NCI-H2107 (cell line): ENCODE results near the gene DAAM2.

ENCODE experiments used
- DNase-seq: peaks from one replicate; lab custom pipeline; 2025; lab: John Stamatoyannopoulos, UW

Gene DAAM2

DNA sequence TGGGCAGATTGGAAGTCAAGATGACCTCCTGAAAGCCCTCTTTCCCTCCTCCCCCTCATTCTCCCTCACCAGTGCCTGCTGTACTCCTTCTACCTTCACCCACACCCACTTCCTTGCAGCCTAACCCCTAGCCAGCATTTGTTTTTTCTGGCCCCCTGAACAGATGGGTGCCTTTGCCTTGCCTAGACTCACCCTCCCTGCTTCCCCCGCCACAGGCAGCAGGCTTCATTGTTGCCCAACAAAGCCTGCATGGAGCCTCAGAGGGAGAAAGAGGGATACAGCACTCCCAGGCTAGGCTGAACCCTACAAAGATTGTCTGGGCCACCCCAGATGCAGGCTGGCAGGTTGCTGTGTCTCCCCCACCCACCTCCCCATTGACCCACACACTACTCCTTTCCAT, 139.4 kb downstream of the DAAM2 start:
- DNase-seq, result no peak

- DNase-seq, result no peak
Observed at GRCh38 chr6:39932386-39932910, 140.3 kb downstream of the DAAM2 start.

GRCh38 chr6:39933669-39934130, 141.5 kb downstream of the DAAM2 start:
- no peak for DNase-seq

DNA sequence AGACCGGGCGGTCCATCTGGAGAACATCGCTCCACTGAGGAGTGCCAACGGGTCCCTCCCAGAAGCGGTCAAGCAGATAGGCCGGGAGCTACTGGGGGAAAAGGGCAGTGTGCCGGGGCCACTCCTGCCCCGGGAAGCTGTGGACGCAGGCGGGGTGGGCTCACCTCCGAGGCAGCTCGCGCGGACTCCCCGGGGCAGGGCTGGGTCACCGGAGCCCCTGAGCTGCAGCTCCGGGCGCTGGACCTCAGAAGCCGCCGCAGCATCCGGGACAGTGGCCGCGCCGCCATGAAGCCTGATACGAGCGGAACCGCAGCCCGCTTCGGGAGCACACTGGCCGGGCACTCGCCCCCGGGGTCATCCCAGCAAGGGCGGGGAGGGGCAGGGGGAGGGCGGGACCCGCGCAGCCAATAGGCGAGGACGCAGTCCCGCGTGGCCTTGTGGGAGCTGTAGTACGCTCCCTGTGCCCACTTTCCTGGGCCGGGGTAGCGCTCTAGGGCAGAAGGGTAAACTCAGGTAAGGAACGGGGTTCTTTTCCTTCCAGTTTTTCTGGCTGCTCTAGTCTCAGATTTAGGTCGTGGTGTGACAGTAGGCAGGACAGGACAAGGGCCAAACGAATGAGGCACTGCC, 142.1 kb downstream of the DAAM2 start, which contains the start of gene MOCS1:
MOCS1 (minus strand) TSS at position 332 of the 627 bp plus-strand sequence; CDS start at position 287, 45 bp downstream.
- no peak for DNase-seq

DNA sequence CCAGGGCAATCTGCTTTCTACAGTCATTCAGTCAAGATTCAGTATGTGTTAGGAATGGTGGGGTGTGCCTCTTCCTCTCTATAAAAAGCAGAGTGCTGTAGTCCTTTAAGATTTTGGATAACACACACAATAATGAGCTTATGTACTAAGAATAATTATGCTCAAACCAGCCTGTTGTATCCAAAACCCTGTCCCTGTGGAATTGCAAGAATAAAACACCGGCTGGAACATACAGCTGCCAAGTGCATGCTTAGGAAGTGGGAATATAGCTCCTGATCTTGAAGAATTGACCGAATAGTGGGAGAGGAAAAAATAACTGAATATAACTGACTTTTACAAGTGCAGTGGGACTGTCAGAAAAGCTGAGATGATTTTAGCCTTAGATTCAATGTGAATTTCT, 143.1 kb downstream of the DAAM2 start:
- DNase-seq, result no peak

- DNase-seq, result no peak
Observed at GRCh38 chr6:39936857-39937256, 144.7 kb downstream of the DAAM2 start.

DNA sequence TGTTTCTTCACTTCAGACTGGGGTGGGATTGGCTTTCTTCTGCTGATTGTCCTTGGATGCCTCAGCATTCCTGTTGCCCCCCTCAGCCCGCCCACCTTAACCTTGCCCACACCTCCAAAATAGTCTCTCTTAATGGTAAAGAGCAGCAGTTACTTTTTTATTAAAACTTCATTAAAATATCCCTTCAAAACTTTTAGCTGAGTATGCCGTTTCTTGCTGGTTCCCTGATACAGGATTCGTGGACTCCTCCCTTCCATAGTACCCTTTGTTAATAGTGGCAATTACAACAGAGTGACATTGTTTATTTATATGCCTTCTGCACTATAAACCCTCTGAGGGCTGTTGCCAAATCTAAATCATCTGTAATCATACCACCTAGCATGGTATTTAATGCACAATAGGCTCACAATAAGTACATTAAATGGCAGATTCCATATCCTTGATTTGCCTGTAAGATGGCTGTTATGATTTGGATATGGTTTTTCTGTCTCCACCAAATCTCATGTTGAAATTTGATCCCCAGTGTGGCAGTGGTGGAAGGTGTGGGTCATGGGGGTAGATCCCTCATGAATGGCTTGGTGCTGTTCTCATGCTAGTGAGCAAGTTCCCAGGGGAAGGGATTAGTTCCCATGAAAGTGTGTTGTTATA, 145.6 kb downstream of the DAAM2 start:
- DNase-seq, result no peak

DNA sequence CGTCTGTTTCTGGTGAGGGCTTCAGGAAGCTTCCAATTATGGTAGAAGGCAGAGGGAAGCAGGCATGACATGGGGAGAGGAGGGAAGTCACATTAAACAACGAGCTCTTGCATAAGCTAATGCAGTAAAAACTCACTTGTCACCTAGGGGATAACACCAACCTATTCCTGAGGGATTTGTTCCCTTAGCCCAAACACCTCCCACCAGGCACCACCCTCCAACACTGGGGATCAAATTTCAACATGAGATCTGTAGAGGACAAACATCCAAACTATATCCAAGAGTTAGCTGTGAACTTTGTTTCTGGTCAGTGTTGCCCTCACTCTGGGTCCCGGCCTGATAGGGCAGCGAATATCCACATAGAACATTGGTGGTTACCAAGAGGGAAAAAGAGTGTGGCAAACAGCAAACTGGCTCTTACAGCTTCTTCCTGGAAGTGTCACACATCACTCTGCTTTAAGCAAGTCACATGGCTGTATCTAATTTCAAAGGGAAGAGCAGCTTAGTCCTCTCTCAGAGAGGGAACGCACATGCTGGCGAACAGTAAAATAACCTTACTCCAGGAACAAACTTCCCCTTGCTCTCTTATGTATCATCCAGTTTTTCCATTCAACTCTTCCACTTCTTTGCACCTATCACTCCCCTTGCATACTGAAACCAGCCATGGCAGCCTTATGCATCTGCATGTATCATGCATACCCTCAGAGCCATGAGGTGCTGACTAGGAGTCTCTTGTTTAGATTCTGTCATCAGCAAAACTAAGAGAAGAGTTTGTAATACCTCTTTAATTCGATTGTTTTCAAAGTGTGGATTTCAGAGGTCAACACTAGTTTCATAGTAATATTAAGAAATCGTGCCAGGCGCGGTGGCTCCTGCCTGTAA, 146.8 kb downstream of the DAAM2 start:
- DNase-seq, result no peak

DNA sequence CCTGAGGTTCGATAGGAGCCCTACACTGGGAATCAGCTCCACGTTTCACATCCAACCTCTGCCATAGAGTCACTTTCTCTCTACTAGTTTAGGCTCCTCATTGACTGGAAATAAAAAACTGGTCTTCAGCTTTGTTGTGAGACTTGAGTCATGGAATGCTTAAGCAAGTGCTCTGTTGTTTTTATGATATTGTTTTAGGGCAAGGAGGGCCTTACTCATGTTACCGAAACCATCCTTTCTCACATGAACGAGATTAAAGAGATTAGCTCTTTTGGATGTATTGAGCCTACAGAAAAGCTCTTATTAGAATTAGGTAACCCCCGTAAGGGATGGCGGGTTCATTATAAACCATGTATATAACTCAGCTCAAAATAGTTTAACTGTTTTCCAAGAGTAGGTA, 149.0 kb downstream of the DAAM2 start:
- DNase-seq, result no peak

DNA sequence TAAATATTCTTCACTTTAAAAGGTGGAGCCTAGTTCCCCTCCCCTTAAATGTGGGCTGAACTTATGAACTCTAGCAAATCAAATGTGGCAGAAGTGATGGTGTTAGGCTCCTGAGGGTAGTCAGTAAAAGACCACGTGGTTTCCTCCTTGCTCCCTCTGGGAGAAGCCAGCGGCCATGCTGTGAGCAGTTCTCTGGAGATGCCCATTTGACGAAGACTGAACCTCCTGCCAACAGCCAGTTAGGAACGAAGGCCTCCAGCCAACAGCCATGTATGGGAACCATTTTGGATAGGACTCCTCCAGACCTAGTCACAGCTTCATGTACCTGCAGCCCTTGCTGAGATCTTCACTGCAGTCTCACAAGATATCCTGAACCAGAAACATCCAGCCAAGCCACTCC, 149.6 kb downstream of the DAAM2 start:
- no peak for DNase-seq

DNA sequence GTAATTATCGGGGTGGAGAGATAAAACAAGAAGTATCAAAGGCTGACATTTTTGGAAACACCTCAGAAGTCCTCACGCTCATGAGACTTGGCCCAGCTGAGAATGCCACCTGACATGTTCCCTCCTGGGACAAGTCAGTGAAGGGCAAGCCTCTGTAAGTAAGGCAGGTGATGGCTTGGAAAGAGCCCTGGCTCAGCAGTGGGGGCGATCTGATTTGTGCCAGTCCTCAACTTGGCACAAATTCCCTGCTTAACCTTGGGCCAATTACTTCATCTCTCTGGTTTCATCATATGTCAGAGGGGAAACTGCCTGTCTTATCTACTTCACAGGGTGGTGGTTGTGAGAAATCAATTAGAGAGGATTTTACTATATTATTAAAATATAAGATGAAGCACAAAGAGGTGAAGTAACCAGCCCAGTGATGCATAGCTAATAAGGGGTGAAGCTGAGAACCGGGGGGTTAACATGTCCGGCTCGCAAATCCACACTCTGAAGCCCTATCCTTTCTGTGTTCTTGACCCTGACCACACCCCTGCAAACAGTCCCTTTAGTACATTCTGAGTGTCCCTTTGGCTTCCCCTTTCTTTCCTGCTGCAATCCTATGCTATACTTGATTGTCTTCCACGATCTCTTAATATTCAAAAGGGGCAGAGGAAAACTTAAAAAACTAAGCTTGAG, 150.9 kb downstream of the DAAM2 start:
- no peak for DNase-seq

GRCh38 chr6:39945626-39946025, 153.4 kb downstream of the DAAM2 start:
- no peak for DNase-seq

- DNase-seq, result no peak
Observed at GRCh38 chr6:39947611-39948068, 155.5 kb downstream of the DAAM2 start.

GRCh38 chr6:39948199-39948791, 156.1 kb downstream of the DAAM2 start:
- no peak for DNase-seq

DNA sequence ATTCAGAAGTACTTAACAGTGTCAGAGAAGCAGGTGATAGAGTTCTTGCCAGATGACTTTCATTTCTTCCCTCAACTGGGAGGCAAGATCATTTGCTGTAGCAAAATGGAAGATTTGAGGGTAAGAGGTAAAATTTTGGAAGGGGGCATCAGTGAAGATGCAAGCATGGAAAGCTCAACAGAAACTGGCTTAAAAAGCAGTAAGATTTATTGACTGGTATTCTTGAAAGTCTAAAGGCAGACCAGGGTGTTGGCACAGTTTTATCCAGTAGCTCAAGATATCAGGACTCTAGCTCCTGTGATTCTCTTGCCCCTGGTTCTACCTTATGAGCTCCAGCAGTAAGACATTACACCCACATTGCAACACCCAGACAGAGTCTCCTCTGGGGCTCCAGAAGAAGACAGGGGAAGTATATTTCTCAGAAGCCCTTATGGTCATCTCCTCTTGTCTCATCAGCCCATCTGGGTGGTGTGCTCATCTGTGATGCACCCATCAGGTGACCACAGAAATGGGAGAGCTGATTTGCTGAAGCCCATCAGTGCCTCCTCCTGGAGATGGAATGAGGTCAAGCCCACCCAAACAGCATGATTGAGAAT, 158.0 kb downstream of the DAAM2 start:
- no peak for DNase-seq

DNA sequence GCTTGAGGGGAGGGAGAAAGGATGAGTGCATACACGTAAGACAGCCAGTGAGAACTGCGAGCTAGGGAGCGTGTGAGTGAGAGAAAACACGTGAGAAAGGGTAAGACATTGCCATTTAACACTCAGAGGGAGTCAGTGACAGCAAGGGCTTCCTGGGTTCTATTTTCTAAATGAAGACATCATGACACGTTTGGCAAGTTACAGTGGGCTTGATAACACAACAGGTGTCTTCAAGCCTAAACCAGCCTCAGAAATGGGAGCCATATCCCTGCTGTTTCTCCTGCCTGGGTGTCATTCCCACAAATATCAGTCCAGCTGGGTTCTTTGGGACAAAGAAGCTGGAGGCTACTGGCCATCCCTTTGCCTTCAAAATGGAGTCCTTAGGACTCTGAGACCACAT, 159.0 kb downstream of the DAAM2 start:
- DNase-seq, result no peak

GRCh38 chr6:39951716-39952115, 159.5 kb downstream of the DAAM2 start:
- DNase-seq, result no peak

DNA sequence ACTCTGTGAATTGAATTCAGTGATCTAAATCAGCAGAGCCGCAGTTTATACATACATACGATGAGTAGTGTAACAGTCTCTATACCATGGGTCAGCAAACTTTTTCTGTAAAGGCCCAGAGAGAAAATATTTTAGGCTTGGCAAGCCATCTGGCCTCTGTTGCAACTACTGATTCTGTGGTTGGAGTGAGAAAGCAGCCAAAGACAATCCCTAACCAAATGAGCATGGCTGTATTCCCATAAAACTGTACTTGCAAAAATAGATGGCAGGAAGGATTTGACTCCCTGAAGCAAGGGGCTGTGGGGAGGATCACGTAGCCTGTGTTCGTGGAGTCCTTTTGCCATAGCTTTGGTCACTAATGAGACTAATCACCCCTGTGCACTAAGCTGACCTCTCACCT, 160.0 kb downstream of the DAAM2 start:
- no peak for DNase-seq

- no peak for DNase-seq
Observed at GRCh38 chr6:39953076-39953618, 161.0 kb downstream of the DAAM2 start.
